ENCODE measurements around the gene SLC19A1. TPM values are rescaled to one million over a fixed set of nuclear protein-coding genes. Genes with fewer than 3 reads are reported as not detected.

Gene SLC19A1
- total RNA-seq, 4 donors from 2014 or later = 3.3 to 27.9 (median 11.4) TPM

DNA sequence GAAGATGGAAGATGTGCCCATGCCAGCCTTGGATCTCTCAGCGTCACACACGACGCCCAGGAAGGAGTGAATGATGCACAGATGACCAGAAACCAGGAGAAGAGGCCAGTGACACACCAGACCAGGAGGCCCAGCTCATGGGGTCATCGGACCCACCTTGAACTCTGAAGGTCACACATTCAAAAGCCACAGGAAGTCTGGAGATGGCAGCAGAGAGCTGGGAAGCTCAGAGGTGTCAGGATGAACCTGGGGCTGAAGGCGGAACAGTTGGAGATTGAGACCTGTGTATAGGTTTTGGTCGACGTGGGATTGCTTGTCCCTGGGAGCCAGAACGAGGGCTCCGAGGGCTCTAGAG, 43.6 kb downstream of the SLC19A1 start:
- no peaks in the 10 kb centered on the region for H3K9me3 ChIP-seq
- DNase-seq (ENCODE audit: low spot score in 2 of 2) = no peak
- H3K27ac ChIP-seq = no peak overlapping the region
- 88 to 92% methylated on average over 9 of the region's 9 CpGs for WGBS, 2 donors
- TF ChIP-seq EP300 (IDR thresholded peaks at IDR 0.05) = no peak
- no peaks in the 10 kb centered on the region for H3K27me3 ChIP-seq
- peaks cover 0 to 57% (median 0%) of the 10 kb centered on the region in 3 donors for H3K36me3 ChIP-seq
- no peak overlapping the region for H3K4me3 ChIP-seq
- H3K4me1 ChIP-seq = no peaks in the 10 kb centered on the region

GRCh38 chr21:45497846-45498645, 44.2 kb downstream of the SLC19A1 start:
- no peak for DNase-seq (ENCODE audit: low spot score in 2 of 2)
- Histone ChIP-seq H3K9me3 (no peaks in the 10 kb centered on the region), H3K4me1 (no peaks in the 10 kb centered on the region), H3K36me3 (peaks cover 0 to 62% (median 0%) of the 10 kb centered on the region in 3 donors), H3K4me3 (no peak overlapping the region), H3K27ac (no peak overlapping the region), H3K27me3 (no peaks in the 10 kb centered on the region)
- TF ChIP-seq CTCF (IDR thresholded peaks at IDR 0.05) (no peak), EP300 (IDR thresholded peaks at IDR 0.05) (no peak), POLR2A (IDR thresholded peaks at IDR 0.05) (no peak)
- WGBS, 2 donors = 93 to 94% methylated on average over 38 to 39 of the region's 39 CpGs

DNA sequence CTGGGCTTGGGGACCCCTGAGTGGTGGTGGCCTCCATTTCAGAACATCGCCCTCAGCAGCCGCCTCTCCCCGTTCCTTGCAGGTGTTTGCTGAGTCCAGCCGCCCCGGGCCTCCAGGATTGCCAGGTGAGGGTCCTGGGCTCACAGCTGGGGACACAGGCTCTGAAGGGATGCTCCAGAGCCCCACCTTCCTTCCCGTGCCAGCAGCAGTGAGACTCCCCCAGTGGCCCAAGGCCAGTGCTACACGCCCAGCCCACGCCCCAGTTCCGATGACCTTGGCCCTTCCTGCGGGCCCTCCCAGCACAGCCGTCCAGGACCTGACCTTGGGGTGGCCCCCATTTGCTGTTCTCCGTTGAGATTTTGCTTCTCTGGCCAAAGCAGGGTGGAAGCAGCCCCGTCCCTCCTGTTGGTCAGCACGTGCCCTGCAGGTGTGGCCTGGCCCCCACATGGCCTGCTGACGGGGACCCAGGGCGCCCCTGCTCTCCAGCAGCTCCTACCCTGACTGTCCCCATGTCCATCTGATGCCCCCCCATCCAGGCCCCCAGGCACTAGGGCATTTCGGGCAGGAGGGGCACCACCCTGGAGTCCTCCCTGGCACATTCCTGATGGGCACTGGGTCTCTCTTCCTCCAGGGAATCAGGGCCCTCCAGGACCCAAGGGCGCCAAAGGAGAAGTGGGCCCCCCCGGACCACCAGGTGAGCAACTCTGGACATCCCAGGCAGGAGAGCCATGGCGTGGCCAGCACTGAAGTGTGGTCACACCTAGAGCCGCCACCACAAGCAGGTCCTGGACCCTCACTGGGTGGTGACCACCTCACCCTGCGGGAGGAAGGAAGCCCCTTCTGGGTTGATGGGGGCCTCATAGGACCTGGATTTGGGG, 45.0 kb downstream of the SLC19A1 start:
- Histone ChIP-seq H3K4me3 (no peak overlapping the region), H3K36me3 (peaks cover 0 to 71% (median 0%) of the 10 kb centered on the region in 3 donors), H3K27ac (no peak overlapping the region), H3K27me3 (no peaks in the 10 kb centered on the region), H3K4me1 (no peaks in the 10 kb centered on the region), H3K9me3 (no peaks in the 10 kb centered on the region)
- DNase-seq (ENCODE audit: low spot score in 2 of 2) = no peak
- TF ChIP-seq POLR2A (IDR thresholded peaks at IDR 0.05) (no peak), EP300 (IDR thresholded peaks at IDR 0.05) (no peak), CTCF (IDR thresholded peaks at IDR 0.05) (no peak)
- WGBS, 2 donors = 77 to 86% methylated on average over 15 to 21 of the region's 22 CpGs

DNA sequence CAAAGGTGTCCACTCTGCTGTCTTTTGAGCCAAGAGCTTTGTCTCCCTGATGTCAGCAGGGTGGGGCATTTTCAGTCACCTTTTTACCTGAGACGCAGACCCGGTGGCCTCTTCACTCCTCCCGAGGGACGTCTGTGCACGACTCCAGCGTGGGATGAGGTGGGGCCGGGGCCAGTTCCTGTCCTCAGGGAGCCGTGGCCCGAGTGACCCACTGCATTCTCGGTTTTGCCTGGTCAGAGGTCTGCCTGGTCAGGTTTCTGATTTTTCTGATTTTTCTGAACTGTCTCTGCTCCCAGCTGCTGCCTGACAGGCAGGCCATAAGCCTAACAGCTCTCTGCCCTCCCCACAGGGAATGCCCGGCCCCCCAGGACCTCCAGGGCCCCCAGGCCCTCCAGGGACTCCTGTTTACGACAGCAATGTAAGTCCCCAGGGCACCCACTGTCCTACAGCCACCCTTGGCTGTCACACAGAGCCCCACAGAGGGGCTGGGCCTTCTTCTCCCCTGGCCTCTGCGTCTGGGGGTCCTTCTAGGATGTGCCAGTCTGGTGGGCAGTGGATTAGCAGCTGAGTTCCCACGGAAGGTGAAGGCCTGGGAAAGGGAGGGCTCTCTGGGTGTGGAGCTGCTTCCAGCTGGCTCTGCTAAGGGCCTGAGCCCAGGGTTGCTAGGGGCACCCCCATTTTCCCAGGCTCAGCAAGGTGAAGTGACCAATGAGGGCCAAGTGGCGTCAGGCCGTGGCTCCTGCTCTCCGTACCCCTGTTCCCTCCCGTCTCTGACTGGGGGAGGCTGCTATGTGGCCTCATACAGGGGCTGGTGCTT, 45.9 kb downstream of the SLC19A1 start:
- TF ChIP-seq CTCF (IDR thresholded peaks at IDR 0.05) = no peak
- Histone ChIP-seq H3K27me3 (no peaks in the 10 kb centered on the region), H3K4me3 (no peak overlapping the region), H3K27ac (no peak overlapping the region), H3K9me3 (no peaks in the 10 kb centered on the region), H3K4me1 (no peaks in the 10 kb centered on the region), H3K36me3 (peaks cover 0 to 79% (median 0%) of the 10 kb centered on the region in 3 donors)
- WGBS, 2 donors = 84 to 85% methylated on average over 14 to 18 of the region's 18 CpGs
- no peak for DNase-seq (ENCODE audit: low spot score in 2 of 2)

GRCh38 chr21:45494851-45495680, 47.2 kb downstream of the SLC19A1 start:
- H3K9me3 ChIP-seq = no peaks in the 10 kb centered on the region
- no peaks in the 10 kb centered on the region for H3K27me3 ChIP-seq
- TF ChIP-seq CTCF (IDR thresholded peaks at IDR 0.05) (no peak), EP300 (IDR thresholded peaks at IDR 0.05) (no peak), POLR2A (IDR thresholded peaks at IDR 0.05) (no peak)
- no peak overlapping the region for H3K4me3 ChIP-seq
- 89% methylated on average over 18 to 30 of the region's 30 CpGs for WGBS, 2 donors
- DNase-seq (ENCODE audit: low spot score in 2 of 2) = no peak
- no peak overlapping the region for H3K27ac ChIP-seq
- no peaks in the 10 kb centered on the region for H3K4me1 ChIP-seq
- peaks cover 0 to 91% (median 0%) of the 10 kb centered on the region in 3 donors for H3K36me3 ChIP-seq

All from tibial nerve (tissue), 4 donors.